Tibial nerve (tissue), 4 donors: ENCODE data around the gene KCTD18. TPM values are rescaled to one million over a fixed set of nuclear protein-coding genes. Genes with fewer than 3 reads are reported as not detected.

Experiments
- DNase-seq, 2 donors: peaks; one replicate each; pipeline ENCODE4 v3.0.0-alpha.2; 2019; ENCODE audit warnings: low spot score in 2 of 2
- H3K27ac ChIP-seq, 4 donors: fragments of 200-600 bp; sonication (generic) in 3 of 4; one replicate each; pipeline ENCODE4 v1.5.1; 2017 to 2019; ENCODE audit warnings: mild to moderate bottlenecking in 1 of 4
- H3K27me3 ChIP-seq, 2 donors: fragments of 200-600 bp; sonication (generic) in 1 of 2; one replicate each; pipeline versions ENCODE4 v1.5.1 to v1.6.0; 2017 to 2019
- H3K36me3 ChIP-seq, 3 donors: fragments of 200-600 bp; sonication (generic); one replicate each; pipeline ENCODE4 v1.5.1; 2018 to 2019
- H3K4me1 ChIP-seq, 4 donors: fragments of 200-600 bp; sonication (generic) in 3 of 4; one replicate each; pipeline ENCODE4 v1.5.1; 2017 to 2019
- H3K4me3 ChIP-seq, 4 donors: fragments of 200-600 bp; sonication (generic) in 3 of 4; one replicate each; pipeline ENCODE4 v1.5.1; 2017 to 2019; ENCODE audit warnings: mild to moderate bottlenecking in 1 of 4, moderate library complexity in 1 of 4
- H3K9me3 ChIP-seq, 4 donors: fragments of 200-600 bp; sonication (generic) in 3 of 4; one replicate each; pipeline ENCODE4 v1.5.1; 2017 to 2019
- EP300 ChIP-seq, 2 donors: sonication (generic); formaldehyde crosslinking; IDR thresholded peaks; one replicate each; pipeline ENCODE4 v1.6.1; 2017; ENCODE audit warnings: antibody characterized with exemption in 2 of 2, mild to moderate bottlenecking in 1 of 2
- POLR2A ChIP-seq, 2 donors: fragments of 450-650 bp; IDR thresholded peaks; one replicate each; pipeline ENCODE4 v1.6.1; 2017; ENCODE audit warnings: antibody characterized with exemption in 2 of 2, mild to moderate bottlenecking in 2 of 2, moderate library complexity in 2 of 2
- WGBS, 2 donors: methylation state at CpG; one replicate each; pipeline ENCODE4 v1.1.5; 2018; 5-methylcytosine and 5-hydroxymethylcytosine counted together
- total RNA-seq, 4 donors: library from RNA; depleted of rRNA; stranded (reverse); fragments of >200 nt; gene quantifications; one replicate each; pipeline ENCODE4 v1.1.0, GENCODE V29; 2016
- TF ChIP-seq, protein P1 (sequence below), 5 experiments: fragments of 200-600 bp in 3 of 5; fragments of 450-650 bp in 2 of 5; sonication (generic) in 3 of 5; IDR thresholded peaks; one replicate each; pipeline ENCODE4 v1.5.1; 2016 to 2019; ENCODE audit warnings: antibody characterized with exemption in 5 of 5, mild to moderate bottlenecking in 3 of 5, moderate library complexity in 2 of 5

KCTD18 gene
- total RNA-seq, 4 donors from 2014 or later = 20.1 to 38.2 (median 24.5) TPM

- H3K27ac ChIP-seq = peak overlapping the region in 3 of 4 donors; percentile 50 to 90 (median 72)
- peak in 1 of 2 donors; percentile 26 for DNase-seq
- no peak overlapping the region for H3K4me3 ChIP-seq
- TF ChIP-seq POLR2A (IDR thresholded peaks at IDR 0.05) (no peak), EP300 (IDR thresholded peaks at IDR 0.05) (no peak)
- H3K9me3 ChIP-seq = no peaks in the 10 kb centered on the region
- WGBS, 2 donors = 49% methylated on average over 13 of the region's 13 CpGs
- H3K4me1 ChIP-seq = peaks cover 0 to 52% (median 10%) of the 10 kb centered on the region in 4 donors
- H3K27me3 ChIP-seq = no peaks in the 10 kb centered on the region
- peaks cover 2 to 44% (median 3%) of the 10 kb centered on the region in 3 donors for H3K36me3 ChIP-seq
Observed at GRCh38 chr2:200469708-200470211, 40.1 kb downstream of the KCTD18 start.

- Histone ChIP-seq H3K36me3 (peaks cover 0 to 28% (median 0%) of the 10 kb centered on the region in 3 donors), H3K27me3 (no peaks in the 10 kb centered on the region), H3K4me1 (peaks cover 0 to 52% (median 10%) of the 10 kb centered on the region in 4 donors), H3K9me3 (no peaks in the 10 kb centered on the region), H3K27ac (peak overlapping the region; percentile 33 to 90 (median 63)), H3K4me3 (no peak overlapping the region)
- DNase-seq = no peak
- no peak for TF ChIP-seq EP300 (IDR thresholded peaks at IDR 0.05)
- WGBS, 2 donors = 79 to 82% methylated on average over 8 of the region's 8 CpGs
Observed at GRCh38 chr2:200467806-200468681, 41.8 kb downstream of the KCTD18 start.

DNA sequence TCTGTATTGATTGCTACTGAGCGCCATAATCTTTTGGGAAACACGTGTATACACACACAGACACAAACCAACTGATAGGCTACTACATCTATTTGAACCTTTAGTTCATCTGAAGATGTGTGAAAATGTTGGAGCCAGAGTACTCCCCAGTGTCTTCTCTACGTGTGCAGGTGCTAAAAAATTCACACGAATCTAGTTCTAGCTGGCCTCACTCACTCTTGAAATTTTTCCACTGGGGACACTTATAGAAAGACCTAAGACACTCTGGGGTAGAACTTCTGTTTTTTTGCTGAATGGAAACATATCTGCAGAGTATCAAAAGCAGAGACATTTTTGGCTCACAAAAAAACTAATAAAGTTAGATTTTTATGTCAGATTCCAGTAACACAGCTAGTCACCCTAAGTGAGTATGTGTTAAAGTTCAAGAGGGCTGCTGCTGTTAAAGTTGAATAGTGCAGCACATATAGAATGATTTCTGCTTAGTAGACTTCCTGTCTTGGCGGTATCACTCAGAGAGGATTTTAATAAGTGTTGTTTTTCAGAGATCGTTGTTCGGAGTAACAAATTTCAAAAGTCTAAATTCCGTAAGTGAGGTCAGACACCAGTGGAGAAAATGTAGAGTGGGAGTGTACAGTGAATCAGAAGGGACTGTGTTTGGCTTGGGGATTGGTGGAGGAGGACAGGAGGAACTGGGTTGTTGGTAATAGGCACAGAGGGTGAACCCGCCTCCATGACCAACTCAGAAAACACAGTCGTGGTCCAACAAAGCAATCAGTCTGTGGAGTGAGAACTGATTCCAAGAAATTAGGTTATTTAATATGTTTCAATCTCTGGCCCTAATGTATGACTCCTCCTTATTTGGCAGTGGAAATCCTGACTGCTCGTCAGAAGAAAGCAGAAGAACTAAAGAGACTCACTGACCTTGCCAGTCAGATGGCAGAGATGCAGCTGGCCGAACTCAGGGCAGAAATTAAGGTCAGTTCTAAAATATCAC is 43.1 kb downstream of the KCTD18 start:
- H3K9me3 ChIP-seq = no peaks in the 10 kb centered on the region
- H3K4me3 ChIP-seq = no peak overlapping the region
- DNase-seq = peak in 1 of 2 donors; percentile 50
- peaks cover 0 to 18% (median 0%) of the 10 kb centered on the region in 3 donors for H3K36me3 ChIP-seq
- H3K27ac ChIP-seq = peak overlapping the region; percentile 41 to 90 (median 63)
- no peaks in the 10 kb centered on the region for H3K27me3 ChIP-seq
- 33 to 34% methylated on average over 12 of the region's 12 CpGs for WGBS, 2 donors
- TF ChIP-seq POLR2A (IDR thresholded peaks at IDR 0.05) (no peak), EP300 (IDR thresholded peaks at IDR 0.05) (peak in 1 of 2 donors; percentile 39)
- TF ChIP-seq, protein P1, sequence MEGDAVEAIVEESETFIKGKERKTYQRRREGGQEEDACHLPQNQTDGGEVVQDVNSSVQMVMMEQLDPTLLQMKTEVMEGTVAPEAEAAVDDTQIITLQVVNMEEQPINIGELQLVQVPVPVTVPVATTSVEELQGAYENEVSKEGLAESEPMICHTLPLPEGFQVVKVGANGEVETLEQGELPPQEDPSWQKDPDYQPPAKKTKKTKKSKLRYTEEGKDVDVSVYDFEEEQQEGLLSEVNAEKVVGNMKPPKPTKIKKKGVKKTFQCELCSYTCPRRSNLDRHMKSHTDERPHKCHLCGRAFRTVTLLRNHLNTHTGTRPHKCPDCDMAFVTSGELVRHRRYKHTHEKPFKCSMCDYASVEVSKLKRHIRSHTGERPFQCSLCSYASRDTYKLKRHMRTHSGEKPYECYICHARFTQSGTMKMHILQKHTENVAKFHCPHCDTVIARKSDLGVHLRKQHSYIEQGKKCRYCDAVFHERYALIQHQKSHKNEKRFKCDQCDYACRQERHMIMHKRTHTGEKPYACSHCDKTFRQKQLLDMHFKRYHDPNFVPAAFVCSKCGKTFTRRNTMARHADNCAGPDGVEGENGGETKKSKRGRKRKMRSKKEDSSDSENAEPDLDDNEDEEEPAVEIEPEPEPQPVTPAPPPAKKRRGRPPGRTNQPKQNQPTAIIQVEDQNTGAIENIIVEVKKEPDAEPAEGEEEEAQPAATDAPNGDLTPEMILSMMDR (IDR thresholded peaks at IDR 0.05) = no peak
- H3K4me1 ChIP-seq = peaks cover 0 to 52% (median 10%) of the 10 kb centered on the region in 4 donors

DNA sequence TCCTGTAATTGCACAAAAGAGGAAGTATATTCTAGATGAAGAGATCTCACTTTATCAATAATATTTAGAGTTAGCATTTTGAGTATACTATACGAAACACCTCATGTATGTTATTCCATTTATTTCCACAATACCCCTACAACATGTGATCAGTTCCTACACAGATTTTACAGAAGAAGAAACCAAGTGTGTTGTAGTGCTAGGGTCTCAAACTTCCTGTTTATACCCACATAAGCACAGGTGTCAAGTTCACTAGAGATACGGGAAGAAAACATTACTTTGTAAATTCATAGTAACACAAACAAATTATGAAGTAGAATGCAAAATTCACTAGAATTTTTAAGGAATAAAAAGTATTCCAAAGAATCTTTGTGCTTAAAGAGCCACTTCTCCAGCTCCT is 46.4 kb downstream of the KCTD18 start:
- Histone ChIP-seq H3K27me3 (no peaks in the 10 kb centered on the region), H3K27ac (no peak overlapping the region), H3K36me3 (peaks cover 0 to 25% (median 0%) of the 10 kb centered on the region in 3 donors), H3K4me1 (peaks cover 0 to 24% (median 4%) of the 10 kb centered on the region in 4 donors), H3K4me3 (no peak overlapping the region), H3K9me3 (no peaks in the 10 kb centered on the region)
- 88 to 89% methylated on average over 2 of the region's 2 CpGs for WGBS, 2 donors
- no peak for TF ChIP-seq POLR2A (IDR thresholded peaks at IDR 0.05)
- DNase-seq = no peak

DNA sequence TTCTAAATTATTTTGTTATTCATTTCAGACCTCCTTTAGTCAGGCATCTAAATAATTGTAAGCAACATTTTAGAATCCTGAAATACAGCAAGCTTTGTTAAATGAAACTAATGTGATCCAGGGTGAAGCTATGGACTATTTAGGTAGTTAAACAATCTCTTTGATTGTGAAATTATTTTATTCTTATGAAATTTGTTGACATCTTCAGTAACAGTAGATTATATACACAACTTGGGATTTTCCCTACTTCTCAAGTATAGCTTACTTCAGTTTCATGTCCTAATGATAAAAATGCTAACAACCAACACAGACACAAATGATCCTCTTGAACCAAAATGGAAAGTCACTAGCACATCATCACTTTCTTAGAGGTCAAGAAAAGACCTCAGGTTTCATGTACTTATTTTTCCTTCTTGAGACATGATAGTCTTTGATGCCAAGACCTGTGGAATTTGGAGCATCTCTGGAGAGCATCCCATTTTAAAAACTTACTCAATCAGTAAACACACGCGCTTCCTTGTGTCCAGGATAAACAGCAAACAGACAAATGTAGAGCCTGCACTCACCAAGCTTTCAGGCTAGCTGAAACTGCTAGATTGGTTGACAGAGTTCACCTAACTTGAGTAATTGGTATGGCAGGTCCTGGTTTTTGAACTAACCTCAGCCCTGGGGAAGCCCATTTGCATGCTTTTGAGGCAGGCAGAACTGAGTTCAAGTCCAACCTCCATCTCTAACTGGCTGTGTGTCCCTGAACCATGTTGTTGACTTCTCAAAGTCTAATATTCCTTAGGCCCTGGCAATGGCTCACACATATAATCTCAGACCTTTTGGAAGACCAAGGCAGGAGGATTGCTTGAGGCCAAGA is 47.8 kb downstream of the KCTD18 start:
- H3K27me3 ChIP-seq = no peaks in the 10 kb centered on the region
- TF ChIP-seq POLR2A (IDR thresholded peaks at IDR 0.05) (no peak), EP300 (IDR thresholded peaks at IDR 0.05) (peak in 1 of 2 donors; percentile 29)
- TF ChIP-seq, protein P1 (IDR thresholded peaks at IDR 0.05) = no peak
- WGBS, 2 donors = 86 to 88% methylated on average over 2 of the region's 2 CpGs

More for the DNA sequence above, 47.8 kb downstream of the KCTD18 start:
- Histone ChIP-seq H3K9me3 (no peaks in the 10 kb centered on the region), H3K27ac (peak overlapping the region in 1 of 4 donors; percentile 20), H3K36me3 (peaks cover 0 to 22% (median 0%) of the 10 kb centered on the region in 3 donors), H3K4me3 (no peak overlapping the region), H3K4me1 (peaks cover 0 to 10% (median 2%) of the 10 kb centered on the region in 4 donors)
- DNase-seq = no peak
